ENCODE data around the gene ONECUT1.

ONECUT1 gene

DNA sequence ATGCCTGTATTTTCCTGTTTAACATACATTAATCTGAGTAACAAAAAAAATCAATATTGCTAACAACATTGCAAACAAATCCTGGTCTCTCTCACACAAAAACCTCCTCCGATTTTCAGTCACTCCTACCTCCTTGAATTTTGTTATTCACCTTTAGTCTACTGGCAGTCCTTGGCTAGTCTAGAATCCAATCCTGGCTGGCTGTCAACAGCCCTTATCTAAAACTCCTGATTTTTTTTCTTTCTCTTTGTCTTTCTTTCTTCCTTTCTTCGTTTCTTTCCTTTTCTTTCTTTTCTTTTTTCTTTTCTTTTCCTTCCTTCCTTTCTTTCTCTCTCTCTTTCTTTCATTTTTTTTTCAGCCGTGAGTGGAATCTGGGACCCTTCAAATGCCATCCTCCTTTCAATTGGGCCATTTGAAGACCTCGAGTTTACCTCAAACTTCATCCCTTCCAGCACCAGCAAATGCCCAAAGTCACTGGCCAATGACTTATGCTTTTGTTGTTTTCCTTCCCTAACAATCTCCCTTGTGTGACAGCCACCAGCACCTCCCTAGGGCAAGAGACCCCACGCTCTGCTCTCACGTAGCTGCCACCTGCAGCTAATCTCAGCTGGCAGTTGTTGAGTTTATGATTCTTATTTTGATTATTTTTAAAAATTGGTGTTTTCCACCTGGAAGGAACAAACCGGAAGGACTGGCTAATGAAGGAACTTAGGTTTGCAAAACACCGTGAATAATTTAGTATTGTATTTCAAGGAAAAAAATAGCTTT is 6.8 kb upstream of the ONECUT1 start:
- DNase-seq (ENCODE audit: low spot score), result no peak

DNA sequence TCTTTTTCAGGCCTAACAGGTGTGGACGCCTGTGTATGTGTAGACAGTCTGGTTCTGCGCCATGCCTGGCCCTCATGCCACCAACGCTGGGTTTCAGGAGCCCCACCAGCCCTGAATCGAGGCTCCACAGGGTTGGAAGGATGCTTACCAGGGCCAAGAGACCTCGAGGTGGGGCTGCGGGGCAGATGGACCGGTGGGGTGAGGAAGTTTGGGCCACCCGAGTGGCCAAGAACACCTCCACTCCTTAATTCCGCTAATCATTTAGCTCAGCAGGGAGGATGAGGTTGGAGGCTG is 6.0 kb upstream of the ONECUT1 start:
- DNase-seq (ENCODE audit: low spot score), result no peak

DNA sequence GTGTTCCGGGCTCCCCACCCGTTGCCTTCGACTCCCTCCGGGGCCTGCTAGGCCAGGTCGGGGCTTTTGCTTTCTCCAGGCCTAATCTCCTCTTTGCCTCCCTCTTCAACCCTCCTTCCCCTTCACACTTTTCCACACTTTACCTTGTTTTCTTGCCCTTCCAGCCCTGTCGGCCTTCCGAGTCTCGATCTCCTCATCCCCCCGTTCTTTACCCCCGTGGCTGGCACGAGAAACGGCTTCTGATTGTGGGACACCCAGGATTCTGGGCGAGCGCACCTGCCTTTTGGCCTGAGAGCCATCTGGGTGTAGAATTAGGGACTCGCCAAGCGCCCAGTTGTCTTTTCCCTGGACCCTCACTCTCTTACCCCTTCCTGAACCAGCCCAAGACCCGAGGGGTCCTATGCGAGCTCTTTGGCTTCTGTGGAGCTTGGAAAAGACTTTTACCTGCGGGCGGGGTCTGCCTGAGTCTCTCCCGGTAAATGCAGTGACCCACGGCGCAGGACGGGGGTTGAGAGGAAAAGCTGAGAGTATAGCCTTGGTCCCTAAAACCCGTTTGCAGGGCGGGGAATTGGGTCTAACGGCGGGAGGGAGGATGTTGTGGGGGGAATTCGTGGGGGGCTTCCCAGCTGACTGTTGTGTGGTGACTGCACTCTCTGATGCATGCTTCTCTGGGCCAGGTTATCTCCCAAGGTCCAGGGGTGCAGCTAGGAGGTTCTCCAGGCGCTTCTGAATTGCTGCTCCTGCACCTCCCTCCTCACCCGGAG is 5.5 kb upstream of the ONECUT1 start:
- DNase-seq (ENCODE audit: low spot score), result no peak

DNA sequence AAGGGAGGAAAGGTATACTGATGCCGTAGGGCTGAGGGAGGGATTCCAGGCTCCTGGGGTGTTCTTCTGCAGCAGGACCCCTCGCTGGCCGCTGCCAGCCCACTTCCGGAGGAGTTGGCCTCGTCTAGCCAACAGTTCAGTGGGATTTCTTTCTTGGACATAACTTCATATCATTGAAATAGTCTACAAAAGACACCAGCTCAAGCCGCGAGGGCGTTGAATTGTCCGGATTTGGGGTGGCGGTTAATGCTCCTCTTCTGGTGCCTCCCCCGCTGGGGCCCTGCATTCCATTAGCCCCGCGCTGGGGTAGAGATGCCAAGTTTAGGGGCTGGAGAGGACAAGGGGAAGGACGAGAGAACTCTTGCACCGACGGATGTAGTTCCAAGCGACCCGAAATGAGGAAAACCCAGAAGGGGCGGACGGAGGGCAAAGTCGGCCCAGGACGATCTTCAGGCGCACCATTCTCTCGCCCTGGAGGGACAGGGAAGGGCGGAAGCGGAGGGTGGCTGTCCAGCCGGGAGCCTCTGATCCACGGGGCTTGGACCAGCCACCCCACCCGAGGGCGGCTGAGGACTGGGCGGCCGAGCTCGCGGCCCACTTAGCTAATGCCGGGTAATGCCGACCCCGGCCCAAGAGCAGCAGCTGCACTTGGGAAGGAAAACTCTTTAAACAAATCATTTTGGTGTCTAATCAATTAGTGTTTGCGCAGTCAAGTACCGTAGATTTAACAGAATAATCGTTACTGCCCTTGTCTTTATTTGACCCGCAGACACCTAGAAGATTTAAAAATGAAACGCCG is 4.7 kb upstream of the ONECUT1 start:
- no peak for DNase-seq (ENCODE audit: low spot score)

- no peak for DNase-seq (ENCODE audit: low spot score)
These were observed 1.6 kb upstream of the ONECUT1 start for GRCh38 chr15:52791776-52792175.

DNA sequence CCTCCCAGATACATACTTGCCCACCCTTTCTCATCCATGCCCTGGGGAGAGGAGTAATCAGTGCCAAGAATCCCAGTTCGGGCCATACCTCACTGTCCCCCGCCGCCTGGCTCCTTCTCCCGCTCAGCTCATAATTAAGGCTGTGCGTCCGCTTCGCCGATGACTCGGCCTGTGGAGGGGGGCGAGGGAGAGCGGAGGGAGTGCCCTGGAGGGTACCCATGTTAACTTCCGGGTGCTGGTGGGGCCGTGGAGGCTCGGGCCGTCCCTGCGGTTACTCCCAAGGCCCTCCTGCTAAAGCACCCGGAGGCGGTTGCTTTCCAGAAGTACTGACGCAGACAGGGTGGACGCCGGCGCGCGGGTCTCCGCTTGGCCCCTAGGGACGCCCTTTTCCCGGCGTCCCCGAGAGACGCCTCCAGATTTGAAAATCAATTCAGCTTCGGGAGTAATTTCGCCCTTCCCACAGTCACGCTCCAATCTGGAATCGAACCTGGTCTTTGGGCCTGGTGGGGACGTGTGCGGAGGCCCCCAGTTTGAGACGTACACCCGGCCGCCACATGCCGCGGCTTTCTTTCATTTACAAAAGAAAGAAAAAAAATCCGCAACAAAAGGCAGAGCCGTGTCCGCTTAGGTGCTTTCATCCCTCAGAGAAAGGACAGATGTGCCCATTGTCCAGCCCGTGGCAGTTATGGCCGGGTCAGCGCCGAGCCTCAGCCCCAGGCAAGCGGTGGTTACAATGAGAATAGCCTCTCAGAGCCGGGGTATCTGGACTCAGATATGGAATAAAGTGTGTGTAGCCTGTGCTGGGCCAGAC is 1.0 kb upstream of the ONECUT1 start:
- no peak for DNase-seq (ENCODE audit: low spot score)

GRCh38 chr15:52789601-52790168 is 451 bp downstream of the ONECUT1 start:
- no peak for DNase-seq (ENCODE audit: low spot score)

GRCh38 chr15:52789008-52789600 is 1.0 kb downstream of the ONECUT1 start:
- DNase-seq (ENCODE audit: low spot score), result no peak

DNA sequence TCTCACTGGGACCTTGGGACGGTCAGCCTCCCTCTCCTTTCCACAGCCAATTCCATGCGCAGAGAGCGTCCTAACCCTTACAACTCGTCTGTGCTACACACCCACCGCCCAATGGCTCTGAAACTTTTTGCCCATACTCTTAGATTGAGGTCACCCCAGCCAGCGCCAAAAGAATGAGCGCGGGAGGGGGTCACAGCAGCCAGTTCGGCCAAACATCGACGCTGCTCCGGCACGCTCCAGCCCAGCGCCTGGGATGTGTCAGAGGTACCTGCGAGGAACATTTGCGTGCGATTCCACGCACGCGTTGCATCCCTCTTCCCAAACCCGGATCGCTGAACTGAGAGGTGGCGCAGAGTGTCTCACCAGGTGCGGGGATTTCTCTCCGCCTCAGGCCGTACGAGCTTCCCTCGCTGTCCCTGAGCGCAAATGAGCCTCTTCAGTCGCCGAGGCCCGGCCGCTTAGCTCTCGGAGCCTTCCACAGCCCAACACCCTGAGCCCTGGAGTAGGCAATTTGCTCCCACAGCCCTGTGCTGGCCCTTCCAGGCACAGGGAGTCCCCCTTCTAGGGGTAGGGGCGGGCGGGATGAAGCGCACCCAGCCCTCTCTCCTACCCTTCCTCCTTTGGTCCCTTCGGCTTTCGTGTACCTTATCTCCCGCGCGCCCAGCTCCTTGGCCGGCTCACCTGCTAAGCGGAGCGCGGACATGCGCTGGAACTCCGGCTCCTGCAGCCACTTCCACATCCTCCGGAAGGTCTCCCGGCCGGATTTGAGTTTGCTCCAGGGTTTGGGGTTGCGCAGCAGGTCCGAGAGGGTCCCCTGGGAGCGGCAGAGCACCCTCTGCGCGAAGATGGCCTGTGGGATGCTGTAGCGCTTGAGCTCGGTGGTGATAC is 1.8 kb downstream of the ONECUT1 start:
- no peak for DNase-seq (ENCODE audit: low spot score)

DNA sequence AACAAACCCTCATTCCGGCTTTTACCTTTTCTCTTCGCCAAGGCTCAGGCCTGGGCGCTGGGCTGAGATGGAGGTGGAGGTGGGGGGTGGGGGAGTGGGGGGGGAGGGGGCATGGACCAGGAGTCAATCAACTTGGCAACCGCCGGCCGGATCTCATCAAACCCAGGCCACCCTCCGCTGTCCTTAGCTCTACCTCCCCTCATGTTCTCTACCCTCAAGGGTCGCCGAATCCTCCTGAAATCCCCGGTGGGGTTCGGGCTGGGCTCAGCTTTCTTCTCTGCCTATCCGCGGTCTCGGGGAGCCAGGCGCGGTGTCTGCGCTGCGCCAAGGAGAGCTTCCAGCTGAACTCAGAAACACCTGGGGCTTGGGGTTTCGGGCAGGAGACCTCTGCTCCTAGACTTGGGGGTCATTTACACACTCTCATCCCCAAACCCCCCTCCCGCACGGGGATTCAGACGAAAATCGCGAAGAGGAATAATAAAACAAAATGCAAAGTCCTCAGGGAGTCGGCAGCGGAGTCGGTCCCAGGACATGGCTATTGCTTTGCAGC is 2.5 kb downstream of the ONECUT1 start:
- DNase-seq (ENCODE audit: low spot score), result no peak

GRCh38 chr15:52787123-52787503 is 3.0 kb downstream of the ONECUT1 start:
- DNase-seq (ENCODE audit: low spot score), result no peak

GRCh38 chr15:52786436-52787122 is 3.6 kb downstream of the ONECUT1 start:
- DNase-seq (ENCODE audit: low spot score), result peak; percentile 79

DNA sequence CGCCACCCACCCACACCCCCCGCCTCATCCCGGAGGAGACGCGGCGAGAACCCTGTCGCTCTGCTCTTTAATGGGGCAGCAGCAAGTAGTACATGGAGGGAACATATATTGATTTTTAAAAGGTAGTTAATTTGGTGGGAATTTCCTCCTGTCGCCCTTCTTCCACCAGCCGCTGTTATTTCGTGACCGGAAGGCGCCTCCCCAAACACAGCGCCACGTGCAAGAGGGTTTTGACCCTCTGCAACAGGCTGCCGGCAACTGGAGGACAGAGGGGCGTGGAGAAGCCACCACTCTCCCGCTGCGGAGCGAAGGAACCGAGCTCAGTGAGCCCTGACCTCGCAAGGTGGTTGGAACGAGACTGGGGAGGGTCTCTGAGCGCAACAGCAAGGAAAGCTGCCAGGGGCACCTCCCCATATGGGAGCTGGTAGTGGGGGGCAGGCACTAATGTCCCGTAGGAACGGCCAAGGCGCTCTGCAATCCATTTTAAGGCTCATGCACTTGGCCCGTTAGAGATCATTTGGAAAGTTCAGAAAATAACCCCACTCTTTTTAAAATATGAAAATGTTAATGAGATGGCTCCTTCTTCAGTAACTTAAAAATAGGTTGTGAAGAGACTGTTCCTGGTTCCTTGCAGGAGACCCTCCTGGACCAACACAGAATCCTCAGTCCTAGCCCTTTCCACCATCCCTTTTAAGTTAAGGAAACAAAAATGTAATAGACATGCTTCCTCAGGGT is 4.3 kb downstream of the ONECUT1 start:
- peak; percentile 83 for DNase-seq (ENCODE audit: low spot score)

DNA sequence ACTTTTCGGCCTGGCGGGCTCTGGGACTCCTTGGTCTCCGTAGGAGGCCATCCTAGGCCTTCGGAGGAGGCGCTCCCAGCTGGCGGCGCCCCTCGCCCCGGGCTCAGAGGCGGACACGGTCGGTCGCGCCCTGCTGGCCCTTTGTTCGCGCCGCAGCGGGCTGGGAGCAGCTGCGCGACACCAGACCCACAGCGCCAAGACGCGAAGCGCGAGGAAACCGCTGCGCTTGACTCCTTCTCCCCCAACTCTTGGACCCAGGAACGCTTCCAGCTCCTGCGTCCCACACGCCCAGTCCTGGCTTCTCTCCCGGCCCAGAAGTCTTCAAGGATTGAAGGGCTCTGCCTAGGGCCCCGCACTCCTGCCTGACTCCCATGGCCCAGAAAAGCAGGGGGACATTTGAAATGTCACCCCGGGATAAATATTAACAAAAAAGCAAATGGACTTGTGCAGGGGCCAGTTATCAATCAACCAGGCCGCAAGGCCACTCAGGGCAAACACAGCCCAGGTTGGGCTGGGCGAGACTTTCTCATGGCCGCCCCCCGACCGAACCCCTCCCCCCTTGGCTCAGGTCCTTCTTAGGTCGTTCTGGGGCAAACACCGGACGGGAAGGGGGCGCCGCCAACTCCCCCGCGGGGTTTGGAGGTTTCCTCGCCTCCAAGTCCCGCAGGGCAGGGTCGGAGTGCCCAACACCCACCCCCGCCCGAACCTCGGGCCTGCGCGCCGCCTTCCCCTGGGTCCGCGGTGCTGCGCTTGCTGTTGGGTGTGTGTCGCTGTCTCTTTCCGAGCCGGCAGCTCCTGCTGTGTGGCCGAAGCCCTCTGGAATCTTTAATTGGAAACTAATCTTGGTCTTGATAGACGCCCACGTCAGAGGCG is 5.1 kb downstream of the ONECUT1 start:
- DNase-seq (ENCODE audit: low spot score), result peak; percentile 87

- no peak for DNase-seq (ENCODE audit: low spot score)
These were observed 6.0 kb downstream of the ONECUT1 start for GRCh38 chr15:52783929-52784798.

GRCh38 chr15:52783191-52783829 is 6.8 kb downstream of the ONECUT1 start:
- DNase-seq (ENCODE audit: low spot score), result no peak

Data from HuH-7.5 (cell line).